ENCODE results near the gene DPF3. TPM values are rescaled to one million over a fixed set of nuclear protein-coding genes. Genes with fewer than 3 reads are reported as not detected.

DPF3 gene
- total and polyA plus RNA-seq, 7 donors = 2.3 to 25.3 (median 19.4) TPM

GRCh38 chr14:72701237-72701565 lies 192.7 kb downstream of the DPF3 start:
- ATAC-seq (peak in 1 of 4 donors; percentile 4), DNase-seq (no peak)
- Histone ChIP-seq H3K27me3 (ENCODE audit: insufficient read depth in 3 of 3, low read length in 2 of 3) (no peaks in the 10 kb centered on the region), H3K36me3 (ENCODE audit: insufficient read depth in 1 of 2, low read depth in 1 of 2) (no peaks in the 10 kb centered on the region), H3K4me1 (peaks cover 35% of the 10 kb centered on the region), H3K9me3 (no peaks in the 10 kb centered on the region), H3K4me3 (no peak overlapping the region), H3K27ac (peak overlapping the region; percentile 2)
- intact Hi-C loops (cut with DNase I) = no loop called here
- no peak for TF ChIP-seq CTCF (IDR thresholded peaks at IDR 0.05)
- 46 to 51% (median 49%) methylated on average over 7 of the region's 7 CpGs for WGBS, 3 donors

- H3K27ac ChIP-seq = peak overlapping the region; percentile 62
- H3K9me3 ChIP-seq = no peaks in the 10 kb centered on the region
- peak; percentile 38 to 77 (median 70) for ATAC-seq
- no peak for DNase-seq
- no peaks in the 10 kb centered on the region for H3K27me3 ChIP-seq (ENCODE audit: insufficient read depth in 3 of 3, low read length in 2 of 3)
- peaks cover 35% of the 10 kb centered on the region for H3K4me1 ChIP-seq
- TF ChIP-seq CTCF (IDR thresholded peaks at IDR 0.05) = no peak
- intact Hi-C loops (cut with DNase I) = no loop called here
- no peaks in the 10 kb centered on the region for H3K36me3 ChIP-seq (ENCODE audit: insufficient read depth in 1 of 2, low read depth in 1 of 2)
- H3K4me3 ChIP-seq = no peak overlapping the region
- 59 to 71% (median 62%) methylated on average over 12 of the region's 12 CpGs for WGBS, 3 donors
Observed at GRCh38 chr14:72700338-72701236, 193.3 kb downstream of the DPF3 start.

GRCh38 chr14:72699852-72700257 lies 194.0 kb downstream of the DPF3 start:
- Histone ChIP-seq H3K27me3 (ENCODE audit: insufficient read depth in 3 of 3, low read length in 2 of 3) (no peaks in the 10 kb centered on the region), H3K9me3 (no peaks in the 10 kb centered on the region), H3K4me1 (peaks cover 35% of the 10 kb centered on the region), H3K4me3 (no peak overlapping the region), H3K36me3 (ENCODE audit: insufficient read depth in 1 of 2, low read depth in 1 of 2) (no peaks in the 10 kb centered on the region), H3K27ac (peak overlapping the region; percentile 62)
- DNase-seq (peak; percentile 41 to 69), ATAC-seq (peak; percentile 56 to 85 (median 72))
- TF ChIP-seq CTCF (IDR thresholded peaks at IDR 0.05) = no peak
- intact Hi-C loops (cut with DNase I) = no loop called here
- 14 to 36% (median 14%) methylated on average over 3 of the region's 3 CpGs for WGBS, 3 donors

- no peaks in the 10 kb centered on the region for H3K27me3 ChIP-seq (ENCODE audit: insufficient read depth in 3 of 3, low read length in 2 of 3)
- H3K4me3 ChIP-seq = no peak overlapping the region
- no peaks in the 10 kb centered on the region for H3K36me3 ChIP-seq (ENCODE audit: insufficient read depth in 1 of 2, low read depth in 1 of 2)
- intact Hi-C loops (cut with DNase I) = no loop called here
- ATAC-seq (peak in 1 of 4 donors; percentile 2), DNase-seq (no peak)
- peaks cover 35% of the 10 kb centered on the region for H3K4me1 ChIP-seq
- TF ChIP-seq CTCF (IDR thresholded peaks at IDR 0.05) = no peak
- H3K9me3 ChIP-seq = no peaks in the 10 kb centered on the region
- 58 to 70% (median 58%) methylated on average over 4 of the region's 4 CpGs for WGBS, 3 donors
- peak overlapping the region; percentile 62 for H3K27ac ChIP-seq
Observed at GRCh38 chr14:72699443-72699842, 194.5 kb downstream of the DPF3 start.
